Activated B cell treated with CpG ODN at 0.5 μM for 24 hours (primary cell): ENCODE results near the gene ABCB9. TPM values are rescaled to one million over a fixed set of nuclear protein-coding genes. Genes with fewer than 3 reads are reported as not detected.
A peak's percentile ranks its signal among the peaks of the same experiment; 100 is the strongest.

ENCODE experiments used
- ATAC-seq: fragments of 200-7000 bp; cut with Tn5 transposase; one replicate; pipeline ENCODE4 v1.10.0; 2021; ENCODE audit warnings: low read depth, mild to moderate bottlenecking, moderate library complexity
- CTCF ChIA-PET: fragments of 350-600 bp; sonication (Branson Sonifier 250); formaldehyde crosslinking; loops from one replicate; lab custom pipeline; 2021; ENCODE audit warnings: antibody characterized with exemption; lab: Charles Lee
- POLR2A ChIA-PET: fragments of 350-600 bp; sonication (Branson Sonifier 250); formaldehyde crosslinking; loops from one replicate; lab custom pipeline; 2021; ENCODE audit warnings: antibody characterized with exemption; lab: Charles Lee
- DNase-seq: peaks from one replicate; pipeline ENCODE4 v3.0.0; 2022
- H3K27ac Mint-ChIP-seq: one replicate; pipeline ENCODE4 v1.8.0; 2020; ENCODE audit warnings: mixed read lengths
- H3K27me3 Mint-ChIP-seq: one replicate; pipeline ENCODE4 v1.8.0; 2021; ENCODE audit warnings: mixed read lengths
- H3K36me3 Mint-ChIP-seq: one replicate; pipeline ENCODE4 v1.8.0; 2021; ENCODE audit warnings: low read depth, mixed read lengths
- H3K4me1 Mint-ChIP-seq: one replicate; pipeline ENCODE4 v1.8.0; 2021; ENCODE audit warnings: mixed read lengths
- H3K4me3 Mint-ChIP-seq: one replicate; pipeline ENCODE4 v1.8.0; 2020; ENCODE audit warnings: mild to moderate bottlenecking, mixed read lengths
- H3K9me3 Mint-ChIP-seq: one replicate; pipeline ENCODE4 v1.8.0; 2020; ENCODE audit warnings: mixed read lengths
- CTCF ChIP-seq: fragments of 200-600 bp; IDR thresholded peaks from one replicate; pipeline ENCODE4 v1.8.0; 2022; ENCODE audit warnings: antibody characterized with exemption, mild to moderate bottlenecking
- intact Hi-C: fragments of 100-400 bp; cut with micrococcal nuclease; formaldehyde crosslinking; loops from one replicate; pipeline ENCODE4 v1.15.1; 2024
- total RNA-seq: library from RNA; stranded (reverse); gene quantifications from 2 replicates; pipeline ENCODE4 v1.2.3, GENCODE V29; 2022

ABCB9 gene
- total RNA-seq, 1 donor from 2014 or later, result 4.6 TPM

GRCh38 chr12:122979001-122979907, 13.0 kb upstream of the ABCB9 start:
- POLR2A ChIA-PET, result interaction anchor here (0.6 to 2.5 kb wide), 9 partner anchors 9 to 258 kb away, joined by 3 to 9 read pairs (median 3); partner anchors contain the start of genes ABCB9, CCDC62, MPHOSPH9 and MTRFR
- H3K4me1 Mint-ChIP-seq, result peaks cover 52% of the 10 kb centered on the region
- H3K9me3 Mint-ChIP-seq, result no peaks in the 10 kb centered on the region
- TF ChIP-seq CTCF, result no peak
- H3K27me3 Mint-ChIP-seq, result no peaks in the 10 kb centered on the region
- intact Hi-C loops, result no loop called here
- CTCF ChIA-PET, result interaction anchor here (1.2 kb wide), 1 partner anchor 171 kb away, joined by 4 read pairs; no protein-coding TSS in a partner anchor
- peak overlapping the region; percentile 88 for H3K4me3 Mint-ChIP-seq
- ATAC-seq (no peak), DNase-seq (no peak)
- H3K27ac Mint-ChIP-seq, result no peak overlapping the region
- H3K36me3 Mint-ChIP-seq, result peaks cover 31% of the 10 kb centered on the region

GRCh38 chr12:122978507-122978955, 12.3 kb upstream of the ABCB9 start:
- DNase-seq, result no peak
- no peak for TF ChIP-seq CTCF
- H3K27me3 Mint-ChIP-seq, result no peaks in the 10 kb centered on the region
- intact Hi-C loops, result no loop called here
- ATAC-seq, result no peak
- ChIA-PET POLR2A (interaction anchor here (0.5 to 2.5 kb wide), 3 partner anchors 12 to 205 kb away, joined by 3 to 9 read pairs (median 6); partner anchors contain the start of genes ABCB9 and CCDC62), CTCF (no interaction called here)
- no peak overlapping the region for H3K4me3 Mint-ChIP-seq
- no peak overlapping the region for H3K27ac Mint-ChIP-seq
- no peaks in the 10 kb centered on the region for H3K9me3 Mint-ChIP-seq
- H3K4me1 Mint-ChIP-seq, result peaks cover 54% of the 10 kb centered on the region
- peaks cover 27% of the 10 kb centered on the region for H3K36me3 Mint-ChIP-seq

GRCh38 chr12:122977655-122978392, 11.6 kb upstream of the ABCB9 start:
- DNase-seq, result no peak
- H3K27ac Mint-ChIP-seq, result no peak overlapping the region
- intact Hi-C loops, result no loop called here
- ChIA-PET CTCF (no interaction called here), POLR2A (interaction anchor here (0.5 kb wide), 1 partner anchor 203 kb away, joined by 3 read pairs; no protein-coding TSS in a partner anchor)
- no peaks in the 10 kb centered on the region for H3K9me3 Mint-ChIP-seq
- H3K27me3 Mint-ChIP-seq, result no peaks in the 10 kb centered on the region
- ATAC-seq, result no peak
- TF ChIP-seq CTCF, result no peak
- peaks cover 50% of the 10 kb centered on the region for H3K4me1 Mint-ChIP-seq
- H3K36me3 Mint-ChIP-seq, result peaks cover 27% of the 10 kb centered on the region
- H3K4me3 Mint-ChIP-seq, result no peak overlapping the region

GRCh38 chr12:122977153-122977552, 10.9 kb upstream of the ABCB9 start:
- Mint-ChIP-seq H3K4me1 (peaks cover 46% of the 10 kb centered on the region), H3K36me3 (peaks cover 25% of the 10 kb centered on the region), H3K4me3 (peak overlapping the region; percentile 28), H3K9me3 (no peaks in the 10 kb centered on the region), H3K27me3 (no peaks in the 10 kb centered on the region), H3K27ac (no peak overlapping the region)
- ChIA-PET POLR2A (no interaction called here), CTCF (interaction anchor here (1.0 kb wide), 1 partner anchor 174 kb away, joined by 3 read pairs; no protein-coding TSS in a partner anchor)
- no peak for TF ChIP-seq CTCF
- intact Hi-C loops, result no loop called here
- ATAC-seq, result no peak
- no peak for DNase-seq
